C4-2B (cell line): ENCODE results near the gene PLPP3.

ENCODE experiments used
- ZFX ChIP-seq: fragments of 450-650 bp; IDR thresholded peaks from 2 replicates; pipeline ENCODE4 v1.6.1; 2017
- TF ChIP-seq, protein P1 (sequence below): fragments of 450-650 bp; conservative IDR thresholded peaks from 2 replicates; pipeline ENCODE4 v1.5.1; 2017; ENCODE audit warnings: mild to moderate bottlenecking

GRCh38 chr1:56493826-56494225 is 85.5 kb downstream of the PLPP3 start:
- TF ChIP-seq, protein P1, sequence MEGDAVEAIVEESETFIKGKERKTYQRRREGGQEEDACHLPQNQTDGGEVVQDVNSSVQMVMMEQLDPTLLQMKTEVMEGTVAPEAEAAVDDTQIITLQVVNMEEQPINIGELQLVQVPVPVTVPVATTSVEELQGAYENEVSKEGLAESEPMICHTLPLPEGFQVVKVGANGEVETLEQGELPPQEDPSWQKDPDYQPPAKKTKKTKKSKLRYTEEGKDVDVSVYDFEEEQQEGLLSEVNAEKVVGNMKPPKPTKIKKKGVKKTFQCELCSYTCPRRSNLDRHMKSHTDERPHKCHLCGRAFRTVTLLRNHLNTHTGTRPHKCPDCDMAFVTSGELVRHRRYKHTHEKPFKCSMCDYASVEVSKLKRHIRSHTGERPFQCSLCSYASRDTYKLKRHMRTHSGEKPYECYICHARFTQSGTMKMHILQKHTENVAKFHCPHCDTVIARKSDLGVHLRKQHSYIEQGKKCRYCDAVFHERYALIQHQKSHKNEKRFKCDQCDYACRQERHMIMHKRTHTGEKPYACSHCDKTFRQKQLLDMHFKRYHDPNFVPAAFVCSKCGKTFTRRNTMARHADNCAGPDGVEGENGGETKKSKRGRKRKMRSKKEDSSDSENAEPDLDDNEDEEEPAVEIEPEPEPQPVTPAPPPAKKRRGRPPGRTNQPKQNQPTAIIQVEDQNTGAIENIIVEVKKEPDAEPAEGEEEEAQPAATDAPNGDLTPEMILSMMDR = no peak
- TF ChIP-seq ZFX = no peak
